OCI-LY7 (cell line): Measurements from ENCODE around the gene CCDC81. TPM values are rescaled to one million over a fixed set of nuclear protein-coding genes. Genes with fewer than 3 reads are reported as not detected.

Source experiments
- BruUV-seq: library from RNA; stranded (reverse); fragments of 400-500 nt; replicated peaks from 2 replicates; lab custom pipeline; 2021; lab: Mats Ljungman, UMichigan
- CTCF ChIA-PET: fragments of 300-600 bp; sonication (Branson Sonifier 250); formaldehyde crosslinking; loops from one replicate; lab custom pipeline; 2022; ENCODE audit warnings: antibody characterized with exemption; ENCODE audit not compliant: unreplicated experiment; lab: Charles Lee
- POLR2A ChIA-PET: fragments of 300-600 bp; sonication (Branson Sonifier 250); formaldehyde crosslinking; loops from one replicate; lab custom pipeline; 2022; ENCODE audit warnings: antibody characterized with exemption; lab: Charles Lee
- DNase-seq: peaks from one replicate; pipeline ENCODE4 v3.0.0-alpha.2; 2015; ENCODE audit warnings: low spot score
- H2AFZ ChIP-seq: fragments of 200-600 bp; sonication (generic), shearing (Covaris generic); 2 replicates; pipeline ENCODE4 v1.6.1; 2014; ENCODE audit warnings: mild to moderate bottlenecking, antibody characterized with exemption, low read length, moderate library complexity
- H3K27ac ChIP-seq: fragments of 200-600 bp; sonication (generic); 2 replicates; pipeline ENCODE4 v1.5.1; 2014; ENCODE audit warnings: mixed run types, low read depth, mild to moderate bottlenecking, moderate library complexity, low read length, inconsistent platforms; ENCODE audit not compliant: poor library complexity, severe bottlenecking
- H3K36me3 ChIP-seq: fragments of 200-600 bp; sonication (generic); 2 replicates; pipeline ENCODE4 v1.6.1; 2014; ENCODE audit warnings: mild to moderate bottlenecking, antibody characterized with exemption, low read length, moderate library complexity, mixed read lengths; ENCODE audit not compliant: insufficient read depth
- H3K4me1 ChIP-seq: fragments of 200-600 bp; sonication (generic); 2 replicates; pipeline ENCODE4 v1.5.1; 2014; ENCODE audit warnings: mild to moderate bottlenecking, low read length; ENCODE audit not compliant: insufficient read depth, poor library complexity, severe bottlenecking
- H3K4me2 ChIP-seq: fragments of 200-600 bp; sonication (generic); 2 replicates; pipeline ENCODE4 v1.6.1; 2014; ENCODE audit warnings: mild to moderate bottlenecking, low read length
- H3K4me3 ChIP-seq: fragments of 200-600 bp; sonication (generic); 2 replicates; pipeline ENCODE4 v1.5.1; 2014; ENCODE audit warnings: mild to moderate bottlenecking, low read depth, low read length; ENCODE audit not compliant: poor library complexity, severe bottlenecking
- H3K79me2 ChIP-seq: fragments of 200-600 bp; sonication (generic); 2 replicates; pipeline ENCODE4 v1.6.1; 2016; ENCODE audit warnings: low read depth, mild to moderate bottlenecking, low read length, moderate library complexity, mixed read lengths; ENCODE audit not compliant: insufficient read depth
- H3K9me2 ChIP-seq: fragments of 200-600 bp; sonication (generic); 2 replicates; pipeline ENCODE4 v1.6.1; 2016; ENCODE audit warnings: mild to moderate bottlenecking, low read length, mixed read lengths; ENCODE audit not compliant: insufficient read depth
- H3K9me3 ChIP-seq: fragments of 200-600 bp; sonication (generic); 2 replicates; pipeline ENCODE4 v1.6.1; 2014; ENCODE audit warnings: mild to moderate bottlenecking, mixed run types, low read length, mixed read lengths
- H4K20me1 ChIP-seq: fragments of 200-600 bp; sonication (generic); 2 replicates; pipeline ENCODE4 v1.6.1; 2014; ENCODE audit warnings: mild to moderate bottlenecking, antibody characterized with exemption, low read length, moderate library complexity, mixed read lengths; ENCODE audit not compliant: insufficient read depth
- EZH2phosphoT487 ChIP-seq: fragments of 200-600 bp; sonication (generic); IDR thresholded peaks from 2 replicates; pipeline ENCODE4 v1.6.1; 2018; ENCODE audit warnings: low read depth, borderline replicate concordance, mild to moderate bottlenecking, mixed run types, antibody characterized with exemption, low read length, moderate library complexity, mixed read lengths
- intact Hi-C: fragments of 100-400 bp; cut with micrococcal nuclease; formaldehyde crosslinking; loops from one replicate; pipeline ENCODE4 v1.10.0; 2022; ENCODE audit not compliant: unreplicated experiment
- total RNA-seq, 2 experiments: library from RNA; depleted of rRNA in 1 of 2; stranded (reverse); fragments of >200 nt in 1 of 2; shearing (Covaris generic) in 1 of 2; gene quantifications; 2 replicates each; pipeline ENCODE4 v1.2.3, GENCODE V29; 2014 to 2022
- TF ChIP-seq, protein P1 (sequence below): fragments of 200-600 bp; sonication (generic); conservative IDR thresholded peaks from 2 replicates; pipeline ENCODE4 v1.5.1; 2014; ENCODE audit warnings: mild to moderate bottlenecking, antibody characterized with exemption, low read length, moderate library complexity, mixed read lengths

Gene CCDC81
- total RNA-seq, 2 experiments from 2014 or later, result 0.41 to 1.0 TPM

DNA sequence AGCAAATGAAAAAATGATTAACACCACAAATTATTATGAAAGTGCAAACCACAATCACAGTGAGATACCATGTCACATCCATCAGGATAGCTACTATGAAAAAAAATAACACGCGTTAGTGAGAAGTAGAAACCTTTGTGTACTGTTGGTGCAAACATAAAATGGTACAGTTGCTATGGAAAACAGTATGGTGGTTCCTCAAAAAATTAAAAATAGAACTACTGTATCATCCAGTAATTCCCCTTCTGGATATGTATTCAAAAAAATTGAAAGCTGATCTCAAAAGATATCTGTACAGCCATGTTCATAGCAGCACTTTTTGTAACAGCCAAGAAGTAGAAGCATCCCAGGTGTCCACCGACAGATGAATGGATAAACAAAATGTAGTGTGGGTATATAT lies 43.4 kb downstream of the CCDC81 start:
- Histone ChIP-seq H3K36me3 (no peaks in the 10 kb centered on the region), H4K20me1 (no peaks in the 10 kb centered on the region), H3K9me2 (no peaks in the 10 kb centered on the region), H3K4me1 (no peaks in the 10 kb centered on the region), H2AFZ (no peak overlapping the region), H3K4me2 (no peak overlapping the region), H3K9me3 (no peaks in the 10 kb centered on the region), H3K27ac (no peak overlapping the region), H3K4me3 (no peak overlapping the region), H3K79me2 (no peaks in the 10 kb centered on the region)
- no TSS peak for BruUV-seq
- no peak for TF ChIP-seq EZH2phosphoT487
- TF ChIP-seq, protein P1, sequence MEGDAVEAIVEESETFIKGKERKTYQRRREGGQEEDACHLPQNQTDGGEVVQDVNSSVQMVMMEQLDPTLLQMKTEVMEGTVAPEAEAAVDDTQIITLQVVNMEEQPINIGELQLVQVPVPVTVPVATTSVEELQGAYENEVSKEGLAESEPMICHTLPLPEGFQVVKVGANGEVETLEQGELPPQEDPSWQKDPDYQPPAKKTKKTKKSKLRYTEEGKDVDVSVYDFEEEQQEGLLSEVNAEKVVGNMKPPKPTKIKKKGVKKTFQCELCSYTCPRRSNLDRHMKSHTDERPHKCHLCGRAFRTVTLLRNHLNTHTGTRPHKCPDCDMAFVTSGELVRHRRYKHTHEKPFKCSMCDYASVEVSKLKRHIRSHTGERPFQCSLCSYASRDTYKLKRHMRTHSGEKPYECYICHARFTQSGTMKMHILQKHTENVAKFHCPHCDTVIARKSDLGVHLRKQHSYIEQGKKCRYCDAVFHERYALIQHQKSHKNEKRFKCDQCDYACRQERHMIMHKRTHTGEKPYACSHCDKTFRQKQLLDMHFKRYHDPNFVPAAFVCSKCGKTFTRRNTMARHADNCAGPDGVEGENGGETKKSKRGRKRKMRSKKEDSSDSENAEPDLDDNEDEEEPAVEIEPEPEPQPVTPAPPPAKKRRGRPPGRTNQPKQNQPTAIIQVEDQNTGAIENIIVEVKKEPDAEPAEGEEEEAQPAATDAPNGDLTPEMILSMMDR, result no peak
- DNase-seq, result no peak
- ChIA-PET POLR2A (interaction anchor here (0.7 kb wide), 1 partner anchor 1122 kb away, joined by 4 read pairs; no protein-coding TSS in a partner anchor), CTCF (no interaction called here)
- intact Hi-C loops, result no loop called here

DNA sequence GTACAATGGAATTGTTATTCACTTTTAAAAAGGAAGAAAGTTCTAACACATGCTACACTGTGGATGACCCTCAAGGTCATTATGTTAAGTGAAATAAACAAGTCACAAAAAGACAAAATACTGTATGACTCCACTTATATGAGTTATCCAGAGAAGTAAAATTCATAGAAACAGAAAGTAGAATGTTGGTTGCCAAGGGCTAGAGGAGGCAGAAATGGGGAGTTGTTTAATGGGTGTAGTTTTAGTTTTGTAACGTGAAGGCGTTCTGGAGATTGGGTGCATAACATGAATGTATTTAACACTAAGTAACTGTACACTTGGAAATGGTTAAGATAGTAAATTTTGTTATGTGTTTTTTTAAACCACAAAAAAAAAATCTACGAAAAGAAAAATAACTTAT lies 43.8 kb downstream of the CCDC81 start:
- H3K27ac ChIP-seq, result no peak overlapping the region
- intact Hi-C loops, result no loop called here
- no peak overlapping the region for H3K4me2 ChIP-seq
- H3K4me3 ChIP-seq, result no peak overlapping the region
- no peaks in the 10 kb centered on the region for H3K36me3 ChIP-seq
- H3K79me2 ChIP-seq, result no peaks in the 10 kb centered on the region
- ChIA-PET CTCF (no interaction called here), POLR2A (interaction anchor here (0.7 kb wide), 1 partner anchor 1122 kb away, joined by 4 read pairs; no protein-coding TSS in a partner anchor)
- no peaks in the 10 kb centered on the region for H3K9me2 ChIP-seq
- no peaks in the 10 kb centered on the region for H3K9me3 ChIP-seq
- H4K20me1 ChIP-seq, result no peaks in the 10 kb centered on the region
- no peaks in the 10 kb centered on the region for H3K4me1 ChIP-seq
- H2AFZ ChIP-seq, result no peak overlapping the region
- no TSS peak for BruUV-seq
- no peak for DNase-seq
- TF ChIP-seq, protein P1, result no peak
- no peak for TF ChIP-seq EZH2phosphoT487

DNA sequence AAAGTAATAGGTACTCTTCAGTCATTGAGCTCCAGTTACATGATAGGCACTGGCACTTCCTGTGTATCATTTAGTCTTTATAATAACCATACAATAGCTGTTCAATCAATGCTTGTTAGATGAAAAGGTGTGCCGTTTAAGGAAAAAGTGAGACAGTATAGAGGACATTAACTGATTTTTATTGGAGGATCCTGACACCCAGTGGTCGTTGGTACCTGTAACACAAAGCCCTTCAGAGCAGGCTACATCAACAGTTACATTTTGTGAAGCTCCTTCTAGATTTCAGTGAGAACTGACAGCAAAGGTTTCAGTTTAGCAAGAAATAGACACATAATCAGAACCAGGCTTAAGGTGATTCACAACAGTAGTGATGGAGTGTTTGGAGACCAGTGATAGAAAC lies 44.2 kb downstream of the CCDC81 start:
- Histone ChIP-seq H4K20me1 (no peaks in the 10 kb centered on the region), H3K36me3 (no peaks in the 10 kb centered on the region), H3K9me2 (no peaks in the 10 kb centered on the region), H3K4me1 (no peaks in the 10 kb centered on the region), H3K4me3 (no peak overlapping the region), H3K79me2 (no peaks in the 10 kb centered on the region), H2AFZ (no peak overlapping the region), H3K27ac (no peak overlapping the region), H3K4me2 (no peak overlapping the region), H3K9me3 (no peaks in the 10 kb centered on the region)
- POLR2A ChIA-PET, result no interaction called here
- TF ChIP-seq, protein P1, result peak; percentile 38; the same call in 1 of the 2 replicates
- no peak for TF ChIP-seq EZH2phosphoT487
- intact Hi-C loops, result no loop called here
- no TSS peak for BruUV-seq
- peak; percentile 4 for DNase-seq
- CTCF ChIA-PET, result no interaction called here
